Liver (tissue), 9 donors: ENCODE measurements around the gene ZDHHC23. TPM values are rescaled to one million over a fixed set of nuclear protein-coding genes. Genes with fewer than 3 reads are reported as not detected.

Source experiments
- DNase-seq: peaks from one replicate; pipeline ENCODE4 v3.0.0-alpha.2; 2017; ENCODE audit warnings: low spot score
- H3K27ac ChIP-seq, 2 donors: one replicate each; pipeline ENCODE4 v1.7.0; 2013; ENCODE audit warnings: inconsistent platforms in 2 of 2, low read length in 2 of 2, control low read depth in 1 of 2, low read depth in 1 of 2, mild to moderate bottlenecking in 1 of 2
- H3K27me3 ChIP-seq, 4 donors: one replicate each; pipeline versions ENCODE4 v1.6.1 to v1.7.0; 2013; ENCODE audit warnings: low read length in 3 of 4, inconsistent platforms in 1 of 4, mild to moderate bottlenecking in 1 of 4, moderate library complexity in 1 of 4; ENCODE audit not compliant: control insufficient read depth in 4 of 4, insufficient read depth in 4 of 4
- H3K36me3 ChIP-seq, 4 donors: one replicate each; pipeline versions ENCODE4 v1.6.1 to v1.7.0; 2013; ENCODE audit warnings: low read length in 3 of 4, mild to moderate bottlenecking in 3 of 4, low read depth in 1 of 4, moderate library complexity in 1 of 4; ENCODE audit not compliant: control insufficient read depth in 4 of 4, insufficient read depth in 3 of 4
- H3K4me1 ChIP-seq, 4 donors: one replicate each; pipeline versions ENCODE4 v1.6.1 to v1.7.0; 2013; ENCODE audit warnings: low read length in 3 of 4, mild to moderate bottlenecking in 3 of 4, moderate library complexity in 1 of 4; ENCODE audit not compliant: control insufficient read depth in 4 of 4, insufficient read depth in 4 of 4
- H3K4me3 ChIP-seq, 3 donors: one replicate each; pipeline versions ENCODE4 v1.6.1 to v1.7.0; 2013; ENCODE audit warnings: low read length in 3 of 3, control low read depth in 1 of 3, low read depth in 1 of 3, mild to moderate bottlenecking in 1 of 3
- H3K9ac ChIP-seq, 2 donors: one replicate each; pipeline ENCODE4 v1.7.0; 2013; ENCODE audit warnings: low read length in 2 of 2, mild to moderate bottlenecking in 2 of 2, moderate library complexity in 2 of 2, control low read depth in 1 of 2, low read depth in 1 of 2
- H3K9me3 ChIP-seq, 4 donors: one replicate each; pipeline versions ENCODE4 v1.6.1 to v1.7.0; 2013; ENCODE audit warnings: low read length in 3 of 4; ENCODE audit not compliant: control insufficient read depth in 4 of 4
- EGR1 ChIP-seq, 2 donors: IDR thresholded peaks; 2 replicates each; pipeline ENCODE4 v1.6.1; 2016 to 2018; ENCODE audit warnings: antibody characterized with exemption in 2 of 2, low read depth in 2 of 2
- FOXA1 ChIP-seq: IDR thresholded peaks from 2 replicates; pipeline ENCODE4 v1.6.1; 2016; ENCODE audit warnings: antibody characterized with exemption
- GABPA ChIP-seq, 2 donors: IDR thresholded peaks in 1 of 2; conservative IDR thresholded peaks in 1 of 2; 2 replicates each; pipeline ENCODE4 v1.6.1; 2016; ENCODE audit warnings: antibody characterized with exemption in 2 of 2, mild to moderate bottlenecking in 1 of 2, moderate library complexity in 1 of 2
- HNF4A ChIP-seq, 2 donors: conservative IDR thresholded peaks; 2 replicates each; pipeline ENCODE4 v1.6.1; 2016; ENCODE audit warnings: antibody characterized with exemption in 2 of 2, mild to moderate bottlenecking in 2 of 2
- HNF4G ChIP-seq: IDR thresholded peaks from 2 replicates; pipeline ENCODE4 v1.6.1; 2016; ENCODE audit warnings: antibody characterized with exemption
- JUND ChIP-seq, 2 donors: IDR thresholded peaks; 2 replicates each; pipeline ENCODE4 v1.6.1; 2016; ENCODE audit warnings: antibody characterized with exemption in 2 of 2
- NR2F2 ChIP-seq: IDR thresholded peaks from 2 replicates; pipeline ENCODE4 v1.6.1; 2016; ENCODE audit warnings: antibody characterized with exemption
- RAD21 ChIP-seq, 2 donors: IDR thresholded peaks; 2 replicates each; pipeline ENCODE4 v1.6.1; 2016; ENCODE audit warnings: antibody characterized with exemption in 2 of 2, mild to moderate bottlenecking in 2 of 2
- RXRA ChIP-seq, 2 donors: IDR thresholded peaks; 2 replicates each; pipeline ENCODE4 v1.6.1; 2017 to 2018; ENCODE audit warnings: antibody characterized with exemption in 2 of 2, mild to moderate bottlenecking in 1 of 2
- TAF1 ChIP-seq: conservative IDR thresholded peaks from 2 replicates; pipeline ENCODE4 v1.6.1; 2016; ENCODE audit warnings: antibody characterized with exemption, mild to moderate bottlenecking
- YY1 ChIP-seq: IDR thresholded peaks from 2 replicates; pipeline ENCODE4 v1.6.1; 2016; ENCODE audit warnings: antibody characterized with exemption, mild to moderate bottlenecking
- WGBS: extraction: QIAGEN DNeasy Blood & Tissue Kit; methylation state at CpG from one replicate; pipeline ENCODE4 v1.1.7; 2013; 5-methylcytosine and 5-hydroxymethylcytosine counted together
- polyA plus RNA-seq, 2 donors: library from polyadenylated mRNA; stranded (reverse) in 1 of 2; unstranded in 1 of 2; fragments of 200-250 nt in 1 of 2; fragments of >200 nt in 1 of 2; fragmentation: Nextera tagmentation in 1 of 2; extraction: Ambion mirVana in 1 of 2; gene quantifications; one replicate each; pipeline versions ENCODE4 v1.2.1 to v1.2.3, GENCODE V29; 2013 to 2015
- total RNA-seq, 2 donors: library from RNA; depleted of rRNA; stranded (reverse); fragments of >200 nt; gene quantifications; one replicate each; pipeline ENCODE4 v1.2.3, GENCODE V29; 2014
- TF ChIP-seq, protein P1 (sequence below): IDR thresholded peaks from 2 replicates; pipeline ENCODE4 v1.6.1; 2016; ENCODE audit warnings: antibody characterized with exemption
- TF ChIP-seq, protein P2 (sequence below): fragments of 150-350 bp; IDR thresholded peaks from 2 replicates; pipeline ENCODE4 v1.5.1; 2017; ENCODE audit warnings: improper control_type of control experiment, low read depth, low read length; ENCODE audit not compliant: missing input control
- TF ChIP-seq, protein P3 (sequence below): IDR thresholded peaks from 2 replicates; pipeline ENCODE4 v1.6.1; 2016; ENCODE audit warnings: antibody characterized with exemption
- TF ChIP-seq, protein P4 (sequence below): IDR thresholded peaks from 2 replicates; pipeline ENCODE4 v1.6.1; 2016; ENCODE audit warnings: antibody characterized with exemption
- TF ChIP-seq, protein P5 (sequence below): IDR thresholded peaks from 2 replicates; pipeline ENCODE4 v1.6.1; 2016; ENCODE audit warnings: antibody characterized with exemption, mild to moderate bottlenecking
- donor health status: healthy.
- donor health status: healthy.
- donor health status: healthy.
- donor health status: healthy.
- donor health status: healthy.

ZDHHC23 gene
- total and polyA plus RNA-seq, 4 donors, result 2.3 to 16.2 (median 4.1) TPM

DNA sequence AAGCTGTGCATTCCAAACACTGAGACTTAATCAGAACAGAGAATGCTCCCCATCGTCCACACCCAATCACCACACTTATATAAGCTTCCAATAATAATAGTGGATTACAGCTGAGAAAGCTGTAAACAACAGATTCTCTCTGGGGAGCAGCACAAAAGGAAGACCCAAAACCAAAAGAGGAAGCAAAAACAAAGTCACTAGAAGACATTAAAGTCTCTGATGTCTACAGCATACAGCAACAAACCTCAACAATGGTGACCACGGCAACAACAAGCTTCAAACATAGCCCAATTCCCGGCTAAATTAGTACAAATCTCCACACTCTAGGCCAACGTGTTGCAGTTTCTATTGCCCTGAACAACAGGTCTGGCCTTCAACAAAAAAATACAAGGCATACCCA is 37.7 kb downstream of the ZDHHC23 start:
- no peaks in the 10 kb centered on the region for H3K27me3 ChIP-seq
- no peak for DNase-seq
- no peak for TF ChIP-seq RAD21 (IDR thresholded peaks at IDR 0.05)
- no peak for TF ChIP-seq YY1
- TF ChIP-seq EGR1 (IDR thresholded peaks at IDR 0.05; ENCODE audit: low read depth in 2 of 2), result no peak
- no peak for TF ChIP-seq JUND (IDR thresholded peaks at IDR 0.05)
- TF ChIP-seq GABPA (IDR thresholded peaks at IDR 0.05 in 1 of 2, conservative IDR thresholded peaks at IDR 0.05 in 1 of 2), result no peak
- TF ChIP-seq FOXA1, result no peak
- TF ChIP-seq, protein P1, sequence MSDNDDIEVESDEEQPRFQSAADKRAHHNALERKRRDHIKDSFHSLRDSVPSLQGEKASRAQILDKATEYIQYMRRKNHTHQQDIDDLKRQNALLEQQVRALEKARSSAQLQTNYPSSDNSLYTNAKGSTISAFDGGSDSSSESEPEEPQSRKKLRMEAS, result no peak
- TF ChIP-seq TAF1, result no peak
- TF ChIP-seq, protein P2, sequence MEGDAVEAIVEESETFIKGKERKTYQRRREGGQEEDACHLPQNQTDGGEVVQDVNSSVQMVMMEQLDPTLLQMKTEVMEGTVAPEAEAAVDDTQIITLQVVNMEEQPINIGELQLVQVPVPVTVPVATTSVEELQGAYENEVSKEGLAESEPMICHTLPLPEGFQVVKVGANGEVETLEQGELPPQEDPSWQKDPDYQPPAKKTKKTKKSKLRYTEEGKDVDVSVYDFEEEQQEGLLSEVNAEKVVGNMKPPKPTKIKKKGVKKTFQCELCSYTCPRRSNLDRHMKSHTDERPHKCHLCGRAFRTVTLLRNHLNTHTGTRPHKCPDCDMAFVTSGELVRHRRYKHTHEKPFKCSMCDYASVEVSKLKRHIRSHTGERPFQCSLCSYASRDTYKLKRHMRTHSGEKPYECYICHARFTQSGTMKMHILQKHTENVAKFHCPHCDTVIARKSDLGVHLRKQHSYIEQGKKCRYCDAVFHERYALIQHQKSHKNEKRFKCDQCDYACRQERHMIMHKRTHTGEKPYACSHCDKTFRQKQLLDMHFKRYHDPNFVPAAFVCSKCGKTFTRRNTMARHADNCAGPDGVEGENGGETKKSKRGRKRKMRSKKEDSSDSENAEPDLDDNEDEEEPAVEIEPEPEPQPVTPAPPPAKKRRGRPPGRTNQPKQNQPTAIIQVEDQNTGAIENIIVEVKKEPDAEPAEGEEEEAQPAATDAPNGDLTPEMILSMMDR, result no peak
- TF ChIP-seq, protein P3, sequence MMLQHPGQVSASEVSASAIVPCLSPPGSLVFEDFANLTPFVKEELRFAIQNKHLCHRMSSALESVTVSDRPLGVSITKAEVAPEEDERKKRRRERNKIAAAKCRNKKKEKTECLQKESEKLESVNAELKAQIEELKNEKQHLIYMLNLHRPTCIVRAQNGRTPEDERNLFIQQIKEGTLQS, result no peak
- TF ChIP-seq, protein P4, sequence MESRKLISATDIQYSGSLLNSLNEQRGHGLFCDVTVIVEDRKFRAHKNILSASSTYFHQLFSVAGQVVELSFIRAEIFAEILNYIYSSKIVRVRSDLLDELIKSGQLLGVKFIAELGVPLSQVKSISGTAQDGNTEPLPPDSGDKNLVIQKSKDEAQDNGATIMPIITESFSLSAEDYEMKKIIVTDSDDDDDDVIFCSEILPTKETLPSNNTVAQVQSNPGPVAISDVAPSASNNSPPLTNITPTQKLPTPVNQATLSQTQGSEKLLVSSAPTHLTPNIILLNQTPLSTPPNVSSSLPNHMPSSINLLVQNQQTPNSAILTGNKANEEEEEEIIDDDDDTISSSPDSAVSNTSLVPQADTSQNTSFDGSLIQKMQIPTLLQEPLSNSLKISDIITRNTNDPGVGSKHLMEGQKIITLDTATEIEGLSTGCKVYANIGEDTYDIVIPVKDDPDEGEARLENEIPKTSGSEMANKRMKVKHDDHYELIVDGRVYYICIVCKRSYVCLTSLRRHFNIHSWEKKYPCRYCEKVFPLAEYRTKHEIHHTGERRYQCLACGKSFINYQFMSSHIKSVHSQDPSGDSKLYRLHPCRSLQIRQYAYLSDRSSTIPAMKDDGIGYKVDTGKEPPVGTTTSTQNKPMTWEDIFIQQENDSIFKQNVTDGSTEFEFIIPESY, result no peak
- TF ChIP-seq HNF4G, result no peak
- TF ChIP-seq NR2F2, result no peak
- TF ChIP-seq HNF4A (conservative IDR thresholded peaks at IDR 0.05), result no peak
- H3K9ac ChIP-seq, result no peak overlapping the region
- no peaks in the 10 kb centered on the region for H3K4me1 ChIP-seq
- no peaks in the 10 kb centered on the region for H3K9me3 ChIP-seq
- no peaks in the 10 kb centered on the region for H3K36me3 ChIP-seq
- no peak overlapping the region for H3K27ac ChIP-seq
- WGBS, result 82% methylated on average over 4 of the region's 4 CpGs
- H3K4me3 ChIP-seq, result no peak overlapping the region

DNA sequence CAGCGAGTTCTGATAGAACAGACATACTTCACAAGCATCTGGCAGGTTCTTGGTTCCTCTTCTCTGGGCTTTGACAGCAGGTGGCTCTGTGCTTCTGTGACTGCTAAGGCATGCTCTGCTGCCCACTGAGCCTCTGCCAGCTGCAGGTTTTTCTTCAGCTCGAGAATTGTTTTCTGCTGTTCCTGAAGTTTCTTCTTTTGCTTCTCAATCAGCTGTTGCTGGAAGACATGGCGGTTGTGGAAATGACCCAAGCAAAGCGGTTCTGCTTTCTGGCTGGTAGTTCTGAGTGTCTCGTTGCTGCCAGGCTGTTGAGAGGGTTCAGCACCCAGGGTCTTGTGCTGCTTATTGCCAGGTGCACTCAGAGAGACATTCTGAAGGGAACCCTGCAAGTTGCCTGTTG is 57.7 kb downstream of the ZDHHC23 start:
- peaks cover 0 to 3% (median 1%) of the 10 kb centered on the region in 4 donors for H3K36me3 ChIP-seq
- no peak overlapping the region for H3K27ac ChIP-seq
- H3K4me1 ChIP-seq, result no peaks in the 10 kb centered on the region
- no peak for DNase-seq
- WGBS, result 95% methylated on average over 5 of the region's 5 CpGs
- H3K9me3 ChIP-seq, result peaks cover 2 to 6% (median 5%) of the 10 kb centered on the region in 4 donors
- no peak overlapping the region for H3K9ac ChIP-seq
- no peak overlapping the region for H3K4me3 ChIP-seq
- no peak for TF ChIP-seq HNF4G
- TF ChIP-seq GABPA (IDR thresholded peaks at IDR 0.05 in 1 of 2, conservative IDR thresholded peaks at IDR 0.05 in 1 of 2), result no peak
- TF ChIP-seq, protein P5, sequence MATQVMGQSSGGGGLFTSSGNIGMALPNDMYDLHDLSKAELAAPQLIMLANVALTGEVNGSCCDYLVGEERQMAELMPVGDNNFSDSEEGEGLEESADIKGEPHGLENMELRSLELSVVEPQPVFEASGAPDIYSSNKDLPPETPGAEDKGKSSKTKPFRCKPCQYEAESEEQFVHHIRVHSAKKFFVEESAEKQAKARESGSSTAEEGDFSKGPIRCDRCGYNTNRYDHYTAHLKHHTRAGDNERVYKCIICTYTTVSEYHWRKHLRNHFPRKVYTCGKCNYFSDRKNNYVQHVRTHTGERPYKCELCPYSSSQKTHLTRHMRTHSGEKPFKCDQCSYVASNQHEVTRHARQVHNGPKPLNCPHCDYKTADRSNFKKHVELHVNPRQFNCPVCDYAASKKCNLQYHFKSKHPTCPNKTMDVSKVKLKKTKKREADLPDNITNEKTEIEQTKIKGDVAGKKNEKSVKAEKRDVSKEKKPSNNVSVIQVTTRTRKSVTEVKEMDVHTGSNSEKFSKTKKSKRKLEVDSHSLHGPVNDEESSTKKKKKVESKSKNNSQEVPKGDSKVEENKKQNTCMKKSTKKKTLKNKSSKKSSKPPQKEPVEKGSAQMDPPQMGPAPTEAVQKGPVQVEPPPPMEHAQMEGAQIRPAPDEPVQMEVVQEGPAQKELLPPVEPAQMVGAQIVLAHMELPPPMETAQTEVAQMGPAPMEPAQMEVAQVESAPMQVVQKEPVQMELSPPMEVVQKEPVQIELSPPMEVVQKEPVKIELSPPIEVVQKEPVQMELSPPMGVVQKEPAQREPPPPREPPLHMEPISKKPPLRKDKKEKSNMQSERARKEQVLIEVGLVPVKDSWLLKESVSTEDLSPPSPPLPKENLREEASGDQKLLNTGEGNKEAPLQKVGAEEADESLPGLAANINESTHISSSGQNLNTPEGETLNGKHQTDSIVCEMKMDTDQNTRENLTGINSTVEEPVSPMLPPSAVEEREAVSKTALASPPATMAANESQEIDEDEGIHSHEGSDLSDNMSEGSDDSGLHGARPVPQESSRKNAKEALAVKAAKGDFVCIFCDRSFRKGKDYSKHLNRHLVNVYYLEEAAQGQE, result no peak
- TF ChIP-seq RXRA (IDR thresholded peaks at IDR 0.05), result no peak
- TF ChIP-seq YY1, result no peak
- H3K27me3 ChIP-seq, result no peaks in the 10 kb centered on the region
